ENCODE results near the gene SERPINI1.

GRCh38 chr3:167859610-167860009, 124.1 kb downstream of the SERPINI1 start:
- TF ChIP-seq SUZ12 (IDR thresholded peaks at IDR 0.05; ENCODE audit: extremely low read depth, insufficient read depth, insufficient read length): no peak
- TF ChIP-seq ZNF274 (IDR thresholded peaks at IDR 0.05; ENCODE audit: low read depth, low read length): no peak
- TF ChIP-seq YY1 (IDR thresholded peaks at IDR 0.05; ENCODE audit: insufficient read depth, insufficient read length): no peak
